ENCODE measurements around the gene ZFPM1.

DNA sequence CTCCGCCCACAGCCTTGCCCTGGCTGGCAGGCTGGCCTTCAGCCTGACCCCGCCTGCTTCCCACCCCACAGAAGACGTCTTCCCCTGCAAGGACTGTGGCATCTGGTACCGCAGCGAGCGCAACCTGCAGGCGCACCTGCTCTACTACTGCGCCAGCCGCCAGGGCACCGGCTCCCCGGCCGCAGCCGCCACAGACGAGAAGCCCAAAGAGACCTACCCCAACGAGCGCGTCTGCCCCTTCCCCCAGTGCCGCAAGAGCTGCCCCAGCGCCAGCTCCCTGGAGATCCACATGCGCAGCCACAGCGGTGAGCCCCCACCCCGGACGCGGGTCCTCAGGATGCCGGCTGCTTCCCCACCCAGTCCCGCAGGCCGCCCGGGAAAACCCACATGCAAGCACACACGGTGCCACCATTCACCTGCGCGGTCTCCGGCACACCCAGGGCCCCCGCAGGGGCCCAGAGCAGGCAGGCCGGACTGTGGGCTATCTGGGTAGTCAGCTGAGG is 78.9 kb downstream of the ZFPM1 start:
- TF ChIP-seq CTCF (IDR thresholded peaks at IDR 0.05) = no peak
- no peak for TF ChIP-seq POLR2AphosphoS5 (IDR thresholded peaks at IDR 0.05; ENCODE audit: low read depth, low read length)
- TF ChIP-seq SIN3A (IDR thresholded peaks at IDR 0.05; ENCODE audit: borderline replicate concordance, insufficient read depth, low read depth, low read length) = no peak
- no peak for TF ChIP-seq REST (IDR thresholded peaks at IDR 0.05; ENCODE audit: insufficient read depth in 1 of 2, low read depth in 2 of 2, low read length in 1 of 2)

Measured in Panc1 (cell line).